ENCODE measurements around the gene AGPAT4.
"Not testable (repeated sequence)": the region's sequence is repeated elsewhere in the genome, so short reads cannot be mapped to it uniquely, and the experiment has no call there.

DNA sequence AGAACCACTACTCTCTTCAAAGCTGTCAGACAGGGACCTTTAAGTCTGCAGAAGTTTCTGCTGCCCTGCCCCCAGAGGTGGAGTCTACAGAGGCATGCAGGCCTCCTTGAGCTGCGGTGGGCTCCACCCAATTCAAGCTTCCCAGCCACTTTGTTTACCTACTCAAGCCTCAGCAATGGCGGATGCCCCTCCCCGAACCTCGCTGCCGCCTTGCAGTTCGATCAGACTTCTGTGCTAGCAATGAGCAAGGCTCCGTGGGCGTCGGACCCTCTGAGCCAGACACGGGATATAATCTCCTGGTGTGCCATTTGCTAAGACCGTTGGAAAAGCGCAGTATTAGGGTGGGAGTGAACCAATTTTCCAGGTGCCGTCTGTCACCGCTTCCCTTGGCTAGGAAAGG lies 95.7 kb downstream of the AGPAT4 start:
- not testable (repeated sequence) for TF ChIP-seq POLR2A (IDR thresholded peaks at IDR 0.05)
- TF ChIP-seq, protein P1, sequence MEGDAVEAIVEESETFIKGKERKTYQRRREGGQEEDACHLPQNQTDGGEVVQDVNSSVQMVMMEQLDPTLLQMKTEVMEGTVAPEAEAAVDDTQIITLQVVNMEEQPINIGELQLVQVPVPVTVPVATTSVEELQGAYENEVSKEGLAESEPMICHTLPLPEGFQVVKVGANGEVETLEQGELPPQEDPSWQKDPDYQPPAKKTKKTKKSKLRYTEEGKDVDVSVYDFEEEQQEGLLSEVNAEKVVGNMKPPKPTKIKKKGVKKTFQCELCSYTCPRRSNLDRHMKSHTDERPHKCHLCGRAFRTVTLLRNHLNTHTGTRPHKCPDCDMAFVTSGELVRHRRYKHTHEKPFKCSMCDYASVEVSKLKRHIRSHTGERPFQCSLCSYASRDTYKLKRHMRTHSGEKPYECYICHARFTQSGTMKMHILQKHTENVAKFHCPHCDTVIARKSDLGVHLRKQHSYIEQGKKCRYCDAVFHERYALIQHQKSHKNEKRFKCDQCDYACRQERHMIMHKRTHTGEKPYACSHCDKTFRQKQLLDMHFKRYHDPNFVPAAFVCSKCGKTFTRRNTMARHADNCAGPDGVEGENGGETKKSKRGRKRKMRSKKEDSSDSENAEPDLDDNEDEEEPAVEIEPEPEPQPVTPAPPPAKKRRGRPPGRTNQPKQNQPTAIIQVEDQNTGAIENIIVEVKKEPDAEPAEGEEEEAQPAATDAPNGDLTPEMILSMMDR (IDR thresholded peaks at IDR 0.05): not testable (repeated sequence)
